Choroid plexus epithelial cell (primary cell): ENCODE results near the gene DCAF11.

Experiments
- DNase-seq: peaks from one replicate; pipeline ENCODE4 v3.0.0-alpha.2; 2010; ENCODE audit warnings: low read depth
- H3K4me3 ChIP-seq: 2 replicates; pipeline ENCODE4 v1.5.1; 2011; ENCODE audit warnings: low read depth, mild to moderate bottlenecking, control low read depth, low read length, moderate library complexity
- TF ChIP-seq, protein P1 (sequence below): conservative IDR thresholded peaks from 2 replicates; pipeline ENCODE4 v1.5.1; 2011; ENCODE audit warnings: low read depth, mild to moderate bottlenecking, control low read depth, inconsistent platforms, low read length, moderate library complexity

The DCAF11 gene

DNA sequence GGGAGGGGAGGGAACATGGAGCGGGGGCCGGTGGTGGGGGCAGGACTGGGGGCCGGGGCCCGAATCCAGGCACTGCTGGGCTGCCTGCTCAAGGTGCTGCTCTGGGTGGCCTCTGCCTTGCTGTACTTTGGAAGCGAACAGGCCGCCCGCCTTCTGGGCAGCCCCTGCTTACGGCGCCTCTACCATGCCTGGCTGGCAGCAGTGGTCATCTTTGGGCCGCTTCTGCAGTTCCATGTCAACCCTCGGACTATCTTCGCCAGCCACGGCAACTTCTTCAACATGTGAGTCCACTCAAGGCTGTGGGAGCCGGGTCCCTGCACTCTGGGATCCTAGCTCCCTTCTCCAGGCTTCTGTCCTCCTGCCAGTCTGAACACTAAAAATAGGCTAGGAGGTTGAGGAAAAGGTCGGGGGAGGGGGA, 17.0 kb downstream of the DCAF11 start:
- no peak for DNase-seq
- TF ChIP-seq, protein P1, sequence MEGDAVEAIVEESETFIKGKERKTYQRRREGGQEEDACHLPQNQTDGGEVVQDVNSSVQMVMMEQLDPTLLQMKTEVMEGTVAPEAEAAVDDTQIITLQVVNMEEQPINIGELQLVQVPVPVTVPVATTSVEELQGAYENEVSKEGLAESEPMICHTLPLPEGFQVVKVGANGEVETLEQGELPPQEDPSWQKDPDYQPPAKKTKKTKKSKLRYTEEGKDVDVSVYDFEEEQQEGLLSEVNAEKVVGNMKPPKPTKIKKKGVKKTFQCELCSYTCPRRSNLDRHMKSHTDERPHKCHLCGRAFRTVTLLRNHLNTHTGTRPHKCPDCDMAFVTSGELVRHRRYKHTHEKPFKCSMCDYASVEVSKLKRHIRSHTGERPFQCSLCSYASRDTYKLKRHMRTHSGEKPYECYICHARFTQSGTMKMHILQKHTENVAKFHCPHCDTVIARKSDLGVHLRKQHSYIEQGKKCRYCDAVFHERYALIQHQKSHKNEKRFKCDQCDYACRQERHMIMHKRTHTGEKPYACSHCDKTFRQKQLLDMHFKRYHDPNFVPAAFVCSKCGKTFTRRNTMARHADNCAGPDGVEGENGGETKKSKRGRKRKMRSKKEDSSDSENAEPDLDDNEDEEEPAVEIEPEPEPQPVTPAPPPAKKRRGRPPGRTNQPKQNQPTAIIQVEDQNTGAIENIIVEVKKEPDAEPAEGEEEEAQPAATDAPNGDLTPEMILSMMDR: no peak
- no peak overlapping the region for H3K4me3 ChIP-seq

DNA sequence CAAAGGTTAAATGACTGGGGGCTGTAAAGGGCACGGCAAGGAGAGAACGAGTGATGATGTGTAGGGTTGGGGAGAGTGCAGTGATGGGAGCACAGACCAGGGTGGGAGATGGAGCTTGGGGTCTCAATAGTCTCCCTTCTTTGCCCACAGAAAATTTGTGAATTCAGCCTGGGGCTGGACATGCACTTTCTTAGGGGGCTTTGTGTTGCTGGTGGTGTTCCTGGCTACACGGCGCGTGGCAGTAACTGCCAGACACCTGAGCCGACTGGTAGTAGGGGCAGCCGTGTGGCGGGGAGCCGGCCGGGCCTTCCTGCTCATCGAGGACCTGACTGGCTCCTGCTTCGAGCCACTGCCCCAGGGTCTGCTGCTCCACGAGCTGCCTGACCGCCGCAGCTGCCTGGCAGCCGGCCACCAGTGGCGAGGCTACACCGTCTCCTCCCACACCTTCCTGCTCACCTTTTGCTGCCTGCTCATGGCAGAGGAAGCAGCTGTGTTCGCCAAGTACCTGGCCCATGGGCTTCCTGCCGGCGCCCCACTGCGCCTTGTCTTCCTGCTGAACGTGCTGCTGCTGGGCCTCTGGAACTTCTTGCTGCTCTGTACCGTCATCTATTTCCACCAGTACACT, 17.6 kb downstream of the DCAF11 start:
- no peak overlapping the region for H3K4me3 ChIP-seq
- TF ChIP-seq, protein P1: no peak
- DNase-seq: no peak

DNA sequence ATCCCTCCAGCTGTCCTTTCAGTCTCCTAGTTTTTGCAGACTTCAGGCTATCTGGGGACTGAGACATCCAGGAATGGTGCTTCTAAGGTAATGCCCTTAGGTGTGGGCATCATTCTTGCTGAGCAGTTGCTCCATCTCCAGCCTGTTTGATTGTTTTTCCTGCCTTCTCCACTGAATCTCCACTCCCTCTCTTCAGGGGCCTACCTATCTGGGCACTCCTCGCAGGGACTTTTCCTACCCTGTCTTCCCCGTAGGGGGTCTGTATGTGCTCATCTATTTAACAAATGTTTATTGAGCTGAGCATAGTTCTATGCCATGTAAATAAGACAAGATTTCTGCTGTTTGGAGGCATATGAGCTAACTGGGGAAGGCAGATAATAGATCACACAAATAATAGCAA, 18.4 kb downstream of the DCAF11 start:
- TF ChIP-seq, protein P1: no peak
- no peak for DNase-seq
- H3K4me3 ChIP-seq: no peak overlapping the region

- TF ChIP-seq, protein P1: no peak
- no peak for DNase-seq
- no peak overlapping the region for H3K4me3 ChIP-seq
These were observed 19.2 kb downstream of the DCAF11 start for GRCh38 chr14:24133735-24134134.

DNA sequence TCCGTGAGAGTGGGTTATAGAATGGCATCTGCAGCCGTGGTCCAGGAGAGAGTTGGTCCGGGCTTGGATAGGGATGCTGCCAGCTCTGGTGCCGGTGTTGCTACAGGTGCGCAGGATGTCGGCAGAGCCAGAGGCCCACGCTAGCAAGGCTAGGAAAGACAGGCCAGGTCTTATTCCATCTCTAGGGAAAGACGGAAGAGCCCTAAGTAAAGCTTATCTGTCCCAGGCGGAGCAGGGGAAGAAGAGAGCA, 20.9 kb downstream of the DCAF11 start:
- TF ChIP-seq, protein P1: no peak
- H3K4me3 ChIP-seq: peak overlapping the region; percentile 96
- no peak for DNase-seq

DNA sequence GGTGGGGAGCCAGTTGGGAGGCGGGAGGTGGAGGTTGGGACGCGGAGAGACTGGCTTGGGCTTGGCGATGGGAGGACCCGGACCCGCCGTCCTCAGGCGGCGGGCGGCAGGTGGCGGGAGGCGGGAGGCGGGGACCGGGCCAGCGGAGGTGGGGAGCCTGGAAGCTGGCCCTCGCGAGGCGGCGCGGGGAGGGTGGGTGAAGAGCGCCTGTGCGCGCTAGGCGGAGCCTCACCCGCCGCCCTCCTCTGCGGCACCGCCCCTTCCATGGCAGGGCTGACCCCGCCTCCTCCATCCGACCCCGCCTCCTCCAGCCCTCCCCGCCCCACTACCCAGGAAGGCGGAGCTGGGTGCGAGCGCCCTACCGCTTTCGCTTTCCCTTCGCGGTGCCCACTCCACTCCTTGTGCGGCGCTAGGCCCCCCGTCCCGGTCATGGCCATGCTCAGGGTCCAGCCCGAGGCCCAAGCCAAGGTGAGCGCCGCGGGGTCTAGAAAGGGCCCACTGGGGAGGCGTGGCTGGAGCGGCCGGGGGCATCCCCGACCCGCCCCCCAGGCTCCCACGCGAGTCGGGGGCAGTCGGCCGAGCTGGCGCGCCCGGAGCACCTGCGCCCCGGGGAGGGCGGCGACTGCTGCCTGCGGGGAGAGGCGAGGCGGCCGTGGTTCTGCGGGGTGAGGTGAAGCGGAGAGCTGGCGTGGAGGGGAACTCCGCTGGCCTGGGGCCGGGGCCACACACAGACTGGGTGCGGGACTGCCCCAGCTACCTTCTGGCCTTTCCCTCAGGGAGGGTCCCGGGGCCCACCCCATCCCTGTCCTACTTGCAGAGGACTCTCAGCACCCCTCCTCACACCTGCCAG, 21.5 kb downstream of the DCAF11 start, which contains the start of gene PSME1:
TSS of gene PSME1 (plus strand) at position 361 of the 850 bp plus-strand sequence. CDS start at position 430, 69 bp downstream.
- H3K4me3 ChIP-seq: peak within 1 kb of the TSS; percentile 96
- peak; percentile 90 for DNase-seq
- TF ChIP-seq, protein P1: no peak
